ENCODE data around the gene CLIC2. TPM values are rescaled to one million over a fixed set of nuclear protein-coding genes. Genes with fewer than 3 reads are reported as not detected.

Gene CLIC2
- total RNA-seq, 1 experiment from 2014 or later, result 2.6 TPM

- DNase-seq (ENCODE audit: low spot score), result no peak
Observed at GRCh38 chrX:155262970-155263754, 71.3 kb downstream of the CLIC2 start.

GRCh38 chrX:155259752-155260151, 74.7 kb downstream of the CLIC2 start:
- no peak for DNase-seq (ENCODE audit: low spot score)

GRCh38 chrX:155251391-155251790, 83.0 kb downstream of the CLIC2 start:
- no peak for DNase-seq (ENCODE audit: low spot score)

GRCh38 chrX:155247497-155247896, 86.9 kb downstream of the CLIC2 start:
- no peak for DNase-seq (ENCODE audit: low spot score)

- DNase-seq (ENCODE audit: low spot score), result no peak
Observed at GRCh38 chrX:155246748-155247147, 87.7 kb downstream of the CLIC2 start.

GRCh38 chrX:155242300-155242699, 92.1 kb downstream of the CLIC2 start:
- DNase-seq (ENCODE audit: low spot score), result no peak

GRCh38 chrX:155237719-155238118, 96.7 kb downstream of the CLIC2 start:
- no peak for DNase-seq (ENCODE audit: low spot score)

- DNase-seq (ENCODE audit: low spot score), result no peak
Observed at GRCh38 chrX:155235891-155236290, 98.5 kb downstream of the CLIC2 start.

GRCh38 chrX:155231163-155231562, 103.3 kb downstream of the CLIC2 start:
- DNase-seq (ENCODE audit: low spot score), result no peak

Other genes starting within 250 kb of the CLIC2 start
- 290 and 312 TPM in 2 replicates for gene VBP1, start 118.2 kb downstream of the CLIC2 start, total RNA-seq (2014; rRNA removed; shearing (Covaris generic))
- 4.0 and 5.5 TPM in 2 replicates for gene RAB39B, start 70.1 kb downstream of the CLIC2 start, total RNA-seq (2014; rRNA removed; shearing (Covaris generic))
- not detected in 2 replicates for gene F8A2, start 47.5 kb upstream of the CLIC2 start, total RNA-seq (2014; rRNA removed; shearing (Covaris generic))
- 0.41 and 0.57 TPM in 2 replicates for gene F8A3, start 124.0 kb upstream of the CLIC2 start, total RNA-seq (2014; rRNA removed; shearing (Covaris generic))

All from A172 (cell line).